Omental fat pad (tissue), 4 donors: Measurements from ENCODE around the gene KMT2D. TPM values are rescaled to one million over a fixed set of nuclear protein-coding genes. Genes with fewer than 3 reads are reported as not detected.

ENCODE experiments used
- ATAC-seq: fragments of 150-250 bp; one replicate; pipeline ENCODE4 v1.9.1; 2016; ENCODE audit warnings: mild to moderate bottlenecking, moderate library complexity; ENCODE audit not compliant: low FRiP score
- DNase-seq: peaks from one replicate; pipeline ENCODE4 v3.0.0-alpha.2; 2019; ENCODE audit warnings: low spot score
- total RNA-seq, 4 donors: library from RNA; depleted of rRNA; stranded (reverse); fragments of >200 nt; gene quantifications; one replicate each; pipeline ENCODE4 v1.1.0, GENCODE V29; 2016
- TF ChIP-seq, protein P1 (sequence below), 3 donors: fragments of 450-650 bp; IDR thresholded peaks; one replicate each; pipeline ENCODE4 v1.5.1; 2016 to 2017; ENCODE audit warnings: antibody characterized with exemption in 3 of 3, mild to moderate bottlenecking in 3 of 3, moderate library complexity in 2 of 3

The KMT2D gene
- total RNA-seq, 4 donors from 2014 or later = 31.2 to 87.0 (median 49.0) TPM

DNA sequence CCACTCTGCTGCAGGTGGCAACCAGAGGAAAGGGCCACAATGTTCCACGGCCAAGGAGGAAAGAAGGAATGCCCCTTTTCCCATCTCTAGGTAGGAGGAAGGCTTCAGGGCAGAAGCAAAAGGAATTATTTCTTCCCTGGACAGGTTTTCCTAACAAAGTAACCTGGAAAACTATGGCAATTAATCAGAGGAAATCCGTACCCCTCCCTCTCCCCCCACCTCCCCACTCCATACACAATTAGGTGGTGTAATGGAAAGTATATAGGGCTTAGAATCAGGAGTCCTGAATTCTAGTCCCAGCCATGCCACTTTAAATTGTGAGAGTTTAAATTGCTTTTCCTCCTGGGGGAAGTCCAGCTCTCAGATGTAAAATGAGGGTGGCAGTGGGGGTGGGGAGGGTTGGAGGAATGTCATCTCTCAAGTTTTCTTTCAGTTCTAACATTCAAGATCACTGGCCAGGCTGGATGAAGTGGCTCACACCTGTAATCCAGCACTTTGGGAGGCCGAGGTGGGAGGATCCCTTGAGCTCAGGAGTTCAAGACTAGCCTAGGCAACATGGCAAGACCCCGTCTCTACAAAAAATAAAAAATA is 32.3 kb upstream of the KMT2D start:
- DNase-seq = no peak
- ATAC-seq = no peak

DNA sequence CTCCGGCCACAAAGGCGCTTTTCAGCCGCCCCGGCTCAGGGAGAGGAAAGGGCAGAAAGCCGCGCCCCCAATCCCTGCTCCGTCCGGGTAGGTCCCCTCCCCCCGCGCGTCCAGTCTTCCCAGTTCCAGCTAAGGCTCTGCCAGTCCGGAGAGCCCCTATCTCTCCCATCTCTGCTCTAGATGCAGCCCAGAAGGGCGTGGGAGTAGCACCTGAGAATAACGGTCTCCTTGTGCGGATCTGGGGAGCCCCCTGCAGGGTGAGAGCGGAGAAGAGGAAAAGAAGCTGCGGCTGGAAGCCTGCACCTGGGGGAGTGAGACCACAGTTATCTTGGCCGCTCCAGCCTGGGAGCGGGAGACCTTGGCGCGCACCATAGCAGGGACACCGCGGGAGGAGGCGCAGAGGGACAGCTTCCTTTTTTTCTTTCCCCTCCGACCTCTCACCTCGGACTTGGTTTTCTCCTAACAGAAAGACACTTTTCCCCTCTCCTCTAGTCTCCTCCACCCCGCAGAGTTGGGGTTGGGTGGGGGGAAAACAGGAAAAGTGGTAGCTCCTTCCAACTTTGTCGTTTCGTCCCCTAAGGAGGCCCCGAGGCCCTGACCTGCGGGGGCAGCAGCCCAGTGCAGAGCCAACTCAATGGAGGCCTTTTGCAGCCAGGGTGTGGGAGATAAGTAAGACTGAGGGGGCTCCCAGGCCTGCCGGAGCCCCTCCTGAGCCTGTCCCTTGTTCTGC is 31.7 kb upstream of the KMT2D start:
- ATAC-seq (no peak), DNase-seq (no peak)
- TF ChIP-seq, protein P1, sequence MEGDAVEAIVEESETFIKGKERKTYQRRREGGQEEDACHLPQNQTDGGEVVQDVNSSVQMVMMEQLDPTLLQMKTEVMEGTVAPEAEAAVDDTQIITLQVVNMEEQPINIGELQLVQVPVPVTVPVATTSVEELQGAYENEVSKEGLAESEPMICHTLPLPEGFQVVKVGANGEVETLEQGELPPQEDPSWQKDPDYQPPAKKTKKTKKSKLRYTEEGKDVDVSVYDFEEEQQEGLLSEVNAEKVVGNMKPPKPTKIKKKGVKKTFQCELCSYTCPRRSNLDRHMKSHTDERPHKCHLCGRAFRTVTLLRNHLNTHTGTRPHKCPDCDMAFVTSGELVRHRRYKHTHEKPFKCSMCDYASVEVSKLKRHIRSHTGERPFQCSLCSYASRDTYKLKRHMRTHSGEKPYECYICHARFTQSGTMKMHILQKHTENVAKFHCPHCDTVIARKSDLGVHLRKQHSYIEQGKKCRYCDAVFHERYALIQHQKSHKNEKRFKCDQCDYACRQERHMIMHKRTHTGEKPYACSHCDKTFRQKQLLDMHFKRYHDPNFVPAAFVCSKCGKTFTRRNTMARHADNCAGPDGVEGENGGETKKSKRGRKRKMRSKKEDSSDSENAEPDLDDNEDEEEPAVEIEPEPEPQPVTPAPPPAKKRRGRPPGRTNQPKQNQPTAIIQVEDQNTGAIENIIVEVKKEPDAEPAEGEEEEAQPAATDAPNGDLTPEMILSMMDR (IDR thresholded peaks at IDR 0.05) = no peak

More for the DNA sequence above, 32.3 kb upstream of the KMT2D start:
- TF ChIP-seq, protein P1 (IDR thresholded peaks at IDR 0.05) = no peak

DNA sequence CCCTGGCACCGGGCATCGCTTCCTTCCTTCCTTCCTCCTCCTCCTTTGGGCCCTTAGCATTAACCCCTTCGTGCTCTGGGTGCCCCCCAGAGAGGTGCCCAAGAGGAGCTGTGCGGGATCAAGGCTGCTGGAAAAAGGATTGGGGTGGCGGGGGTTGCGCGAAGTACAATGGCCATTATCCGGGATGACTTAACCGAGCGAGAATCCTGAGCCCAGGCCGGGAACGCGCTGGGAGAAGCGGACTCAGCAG is 31.2 kb upstream of the KMT2D start:
- no peak for DNase-seq
- TF ChIP-seq, protein P1 (IDR thresholded peaks at IDR 0.05) = no peak
- ATAC-seq = no peak

DNA sequence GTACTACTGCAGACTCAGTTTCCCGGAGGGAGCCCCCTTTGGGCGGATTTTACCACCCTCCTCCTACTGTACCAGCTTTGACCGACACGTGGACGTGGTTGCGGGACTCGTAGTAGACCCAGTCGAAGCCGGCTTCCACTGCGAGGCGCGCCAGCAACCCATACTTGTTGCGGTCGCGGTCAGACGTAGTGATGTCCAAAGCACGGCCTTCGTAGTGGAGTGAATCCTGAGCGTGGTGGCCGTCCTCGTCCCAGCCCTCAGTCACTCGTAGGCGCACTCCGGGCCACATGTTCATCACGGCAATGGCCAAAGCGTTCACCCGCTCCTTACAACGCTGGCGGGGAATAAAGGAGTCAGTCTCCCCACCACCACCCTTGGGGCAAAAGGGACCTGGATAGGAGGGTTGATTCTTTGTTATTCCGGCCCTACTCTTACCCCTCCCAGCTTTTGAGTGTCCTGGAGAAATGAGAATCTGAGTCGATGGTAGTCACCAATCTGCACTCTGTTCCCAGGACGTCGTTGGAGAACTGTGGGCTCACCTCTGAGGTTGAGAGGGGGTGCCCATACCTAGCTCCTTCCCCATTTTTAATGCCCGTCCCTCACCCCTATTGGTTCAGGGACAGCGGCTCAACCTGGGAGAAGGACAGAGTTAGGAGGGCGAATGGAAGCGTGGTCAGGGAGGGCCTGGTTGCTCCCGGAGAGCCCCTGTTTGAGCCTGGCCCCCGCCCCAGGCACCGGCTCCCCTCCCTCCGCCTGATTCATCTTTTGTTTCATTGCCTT is 30.7 kb upstream of the KMT2D start:
- DNase-seq = no peak

DNA sequence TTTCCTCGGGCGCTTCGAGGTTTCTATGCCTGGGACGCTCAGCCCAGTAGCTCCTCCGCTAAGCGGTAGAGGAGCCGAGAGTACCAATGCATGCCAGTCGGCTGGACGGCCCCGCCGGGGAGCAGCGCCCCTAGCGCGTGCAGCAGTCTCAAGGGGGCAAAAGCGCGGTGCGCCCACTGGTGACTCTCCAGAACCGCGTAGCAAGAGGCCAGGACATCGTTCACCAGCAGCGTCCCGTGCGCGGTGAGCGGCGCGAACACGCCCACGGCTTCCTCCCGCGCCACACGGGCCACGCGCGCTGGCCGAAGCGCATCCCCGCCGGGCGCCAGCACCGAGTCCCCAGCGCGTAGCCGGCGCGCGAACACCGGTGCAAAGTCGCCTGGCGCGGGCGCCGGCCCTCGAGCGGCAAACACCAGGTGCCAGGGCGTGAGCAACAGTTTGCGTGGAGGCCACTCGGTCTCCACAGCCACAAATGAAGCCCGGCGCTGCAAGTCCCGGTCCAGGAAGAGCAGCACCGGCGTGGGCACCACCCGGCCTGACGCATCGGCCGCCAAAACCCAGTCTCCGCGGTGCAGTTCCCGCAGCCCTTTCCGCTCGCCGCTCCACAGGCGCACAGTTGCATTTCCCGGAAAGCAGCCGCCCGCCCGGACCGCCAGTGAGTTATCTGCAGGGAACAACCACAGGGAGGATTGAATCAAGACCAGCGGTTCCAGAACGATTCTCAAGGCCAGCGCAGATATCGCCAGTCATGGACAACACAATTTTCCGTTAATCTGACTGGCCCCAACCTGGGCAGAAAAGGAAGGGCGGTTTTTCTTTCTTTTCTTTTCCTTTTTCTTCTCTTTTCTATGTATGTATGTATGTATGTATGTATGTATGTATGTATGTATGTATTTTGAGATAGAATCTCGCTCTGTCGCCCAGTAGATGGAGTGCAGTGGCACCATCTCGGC is 29.5 kb upstream of the KMT2D start:
- DNase-seq (no peak), ATAC-seq (no peak)

More for the DNA sequence above, 30.7 kb upstream of the KMT2D start:
- TF ChIP-seq, protein P1 (IDR thresholded peaks at IDR 0.05) = no peak
- ATAC-seq = no peak

DNA sequence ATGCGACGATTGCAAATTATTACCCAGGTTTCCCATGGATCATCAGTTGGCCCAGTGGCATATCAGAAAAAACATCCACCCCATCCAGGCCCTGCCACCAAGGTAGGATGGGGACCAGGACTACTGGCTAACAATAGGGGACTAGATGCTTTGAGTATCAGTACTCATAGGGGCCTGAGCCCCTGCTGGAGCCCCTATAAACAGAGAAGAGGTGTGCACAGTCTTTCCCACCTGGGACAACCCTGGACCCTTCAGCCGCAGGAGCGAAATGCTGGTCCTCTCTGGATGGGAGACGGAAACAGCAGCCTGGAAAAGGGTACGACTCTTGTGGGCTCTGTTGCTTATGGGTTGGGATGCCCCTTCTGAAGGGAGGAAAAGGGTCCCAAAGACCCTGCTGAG is 28.3 kb upstream of the KMT2D start:
- ATAC-seq = no peak
- TF ChIP-seq, protein P1 (IDR thresholded peaks at IDR 0.05) = no peak

More for the DNA sequence above, 29.5 kb upstream of the KMT2D start:
- TF ChIP-seq, protein P1 (IDR thresholded peaks at IDR 0.05) = no peak

More for the DNA sequence above, 28.3 kb upstream of the KMT2D start:
- DNase-seq = no peak
